HG03108 (cell line): ENCODE data around the gene TBC1D8.

Source experiments
- ATAC-seq: cut with Tn5 transposase; IDR thresholded peaks from one replicate; pipeline ENCODE4 v1.9.1; 2021; ENCODE audit warnings: moderate library complexity; ENCODE audit not compliant: unreplicated experiment

The TBC1D8 gene

GRCh38 chr2:101113441-101114267 is 37.5 kb downstream of the TBC1D8 start:
- no peak for ATAC-seq

- ATAC-seq: no peak
Measured at GRCh38 chr2:101112772-101113157, 38.4 kb downstream of the TBC1D8 start.

- ATAC-seq: no peak
Measured at GRCh38 chr2:101111917-101112771, 39.0 kb downstream of the TBC1D8 start.

GRCh38 chr2:101111262-101111838 is 39.8 kb downstream of the TBC1D8 start:
- no peak for ATAC-seq

GRCh38 chr2:101109451-101110118 is 41.6 kb downstream of the TBC1D8 start:
- ATAC-seq: no peak

- ATAC-seq: no peak
Measured at GRCh38 chr2:101108357-101108756, 42.8 kb downstream of the TBC1D8 start.

- ATAC-seq: no peak
Measured at GRCh38 chr2:101107241-101107640, 43.9 kb downstream of the TBC1D8 start.

- no peak for ATAC-seq
Measured at GRCh38 chr2:101106453-101107181, 44.6 kb downstream of the TBC1D8 start.

- ATAC-seq: no peak
Measured at GRCh38 chr2:101105654-101106053, 45.5 kb downstream of the TBC1D8 start.

GRCh38 chr2:101097638-101098037 is 53.5 kb downstream of the TBC1D8 start:
- ATAC-seq: no peak

GRCh38 chr2:101096619-101097142 is 54.5 kb downstream of the TBC1D8 start:
- ATAC-seq: no peak

GRCh38 chr2:101094351-101094750 is 56.8 kb downstream of the TBC1D8 start:
- ATAC-seq: no peak

GRCh38 chr2:101089942-101090799 is 61.0 kb downstream of the TBC1D8 start:
- ATAC-seq: no peak

- peak; percentile 96 for ATAC-seq
Measured at GRCh38 chr2:101089419-101089818, 61.8 kb downstream of the TBC1D8 start.

GRCh38 chr2:101087638-101088037 is 63.5 kb downstream of the TBC1D8 start:
- ATAC-seq: no peak

- no peak for ATAC-seq
Measured at GRCh38 chr2:101083613-101084012, 67.6 kb downstream of the TBC1D8 start.

GRCh38 chr2:101082998-101083397 is 68.2 kb downstream of the TBC1D8 start:
- ATAC-seq: no peak

GRCh38 chr2:101081375-101081907 is 69.7 kb downstream of the TBC1D8 start:
- no peak for ATAC-seq
